Common myeloid progenitor, CD34-positive (primary cell): Measurements from ENCODE around the gene RGS21.

Experiments
- CTCF ChIA-PET: fragments of 350-600 bp; sonication (Branson Sonifier 250); formaldehyde crosslinking; loops from one replicate; lab custom pipeline; 2021; ENCODE audit warnings: antibody characterized with exemption; lab: Charles Lee
- POLR2A ChIA-PET: fragments of 350-600 bp; sonication (Branson Sonifier 250); formaldehyde crosslinking; loops from one replicate; lab custom pipeline; 2021; ENCODE audit warnings: antibody characterized with exemption; lab: Charles Lee
- DNase-seq, 3 donors: peaks; one replicate each; pipeline versions ENCODE4 v3.0.0 to v3.0.0-alpha.2; 2013
- H3K27ac ChIP-seq, 2 experiments: 1 replicate in 1 of 2; 2 replicates in 1 of 2; pipeline ENCODE4 v1.7.0; 2013; ENCODE audit warnings: inconsistent platforms in 2 of 2, low read length in 2 of 2, mild to moderate bottlenecking in 2 of 2, low read depth in 1 of 2, moderate library complexity in 1 of 2; ENCODE audit not compliant: severe bottlenecking in 2 of 2, insufficient read depth in 1 of 2, poor library complexity in 1 of 2
- H3K27me3 ChIP-seq, 5 experiments: replicated peaks in 2 of 5; 1 replicate in 3 of 5; 2 replicates in 2 of 5; pipeline versions ENCODE4 v1.6.1 to v1.7.0; 2013; ENCODE audit warnings: low read length in 4 of 5, mild to moderate bottlenecking in 2 of 5, moderate library complexity in 2 of 5, inconsistent platforms in 1 of 5; ENCODE audit not compliant: insufficient read depth in 5 of 5, control insufficient read depth in 4 of 5
- H3K36me3 ChIP-seq, 4 experiments: 1 replicate in 2 of 4; 2 replicates in 2 of 4; pipeline versions ENCODE4 v1.6.1 to v1.7.0; 2013; ENCODE audit warnings: low read length in 3 of 4, control low read depth in 1 of 4, mild to moderate bottlenecking in 1 of 4; ENCODE audit not compliant: control insufficient read depth in 4 of 4, insufficient read depth in 4 of 4
- H3K4me1 ChIP-seq, 4 experiments: 1 replicate in 3 of 4; 2 replicates in 1 of 4; pipeline versions ENCODE4 v1.6.1 to v1.7.1; 2013; ENCODE audit warnings: low read length in 3 of 4, mild to moderate bottlenecking in 3 of 4, control low read depth in 1 of 4, inconsistent platforms in 1 of 4, moderate library complexity in 1 of 4; ENCODE audit not compliant: control insufficient read depth in 4 of 4, insufficient read depth in 4 of 4; ENCODE audit errors: control extremely low read depth in 1 of 4
- H3K4me3 ChIP-seq, 7 experiments: 1 replicate in 4 of 7; 2 replicates in 3 of 7; pipeline versions ENCODE4 v1.5.1 to v1.7.0; 2013; ENCODE audit warnings: mild to moderate bottlenecking in 7 of 7, low read length in 6 of 7, moderate library complexity in 6 of 7, inconsistent platforms in 2 of 7, low read depth in 2 of 7, control low read depth in 1 of 7; ENCODE audit not compliant: insufficient read depth in 4 of 7, control insufficient read depth in 1 of 7; ENCODE audit errors: extremely low read depth in 1 of 7
- H3K9me3 ChIP-seq, 5 experiments: 1 replicate in 4 of 5; 2 replicates in 1 of 5; pipeline versions ENCODE4 v1.6.1 to v1.7.1; 2013; ENCODE audit warnings: low read length in 4 of 5, mild to moderate bottlenecking in 2 of 5, inconsistent platforms in 1 of 5, low read depth in 1 of 5, moderate library complexity in 1 of 5; ENCODE audit not compliant: control insufficient read depth in 4 of 5, insufficient read depth in 2 of 5; ENCODE audit errors: control extremely low read depth in 1 of 5
- WGBS: methylation state at CpG from one replicate; pipeline ENCODE4 v1.1.5; 2013; ENCODE audit not compliant: insufficient coverage; 5-methylcytosine and 5-hydroxymethylcytosine counted together

Gene RGS21

DNA sequence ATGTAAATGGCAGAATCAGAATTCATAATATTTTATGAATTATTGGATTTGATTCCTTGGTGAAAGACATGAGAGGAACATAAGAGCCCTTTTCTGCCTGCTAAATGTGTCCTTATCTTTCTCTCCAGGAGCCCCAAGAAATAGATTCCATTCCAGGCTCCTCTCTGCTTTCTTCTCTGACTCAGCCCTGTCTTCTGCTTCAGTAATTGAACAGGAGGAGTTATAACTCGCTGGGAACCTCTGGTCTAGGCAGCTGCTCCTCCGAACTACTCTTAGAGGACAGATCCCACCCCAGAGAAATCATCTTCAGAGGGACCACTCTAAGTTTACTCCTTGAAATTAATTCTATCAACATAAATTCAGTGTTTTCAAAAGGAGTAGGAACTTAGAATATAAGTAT lies 78.4 kb downstream of the RGS21 start:
- WGBS, result 80% methylated on average over 1 of the region's 2 CpGs
- no peak overlapping the region for H3K4me3 ChIP-seq
- no peak overlapping the region for H3K27ac ChIP-seq
- H3K36me3 ChIP-seq, result no peaks in the 10 kb centered on the region
- ChIA-PET CTCF (no interaction called here), POLR2A (no interaction called here)
- H3K9me3 ChIP-seq, result no peaks in the 10 kb centered on the region
- H3K4me1 ChIP-seq, result peaks cover 0 to 3% (median 1%) of the 10 kb centered on the region in 4 experiments
- H3K27me3 ChIP-seq, result no peaks in the 10 kb centered on the region
- DNase-seq, result no peak

- DNase-seq, result no peak
- Histone ChIP-seq H3K4me1 (peaks cover 0 to 3% (median 1%) of the 10 kb centered on the region in 4 experiments), H3K27me3 (no peaks in the 10 kb centered on the region), H3K36me3 (no peaks in the 10 kb centered on the region), H3K9me3 (no peaks in the 10 kb centered on the region), H3K27ac (no peak overlapping the region), H3K4me3 (no peak overlapping the region)
- ChIA-PET CTCF (no interaction called here), POLR2A (no interaction called here)
- WGBS, result 100% methylated on average over 2 of the region's 3 CpGs
Measured at GRCh38 chr1:192395895-192396294, 79.1 kb downstream of the RGS21 start.

GRCh38 chr1:192399161-192399560 lies 82.4 kb downstream of the RGS21 start:
- Histone ChIP-seq H3K27me3 (no peaks in the 10 kb centered on the region), H3K36me3 (no peaks in the 10 kb centered on the region), H3K27ac (no peak overlapping the region), H3K4me1 (peaks cover 0 to 2% (median 0%) of the 10 kb centered on the region in 4 experiments), H3K9me3 (no peaks in the 10 kb centered on the region), H3K4me3 (no peak overlapping the region)
- WGBS, result 100% methylated on average over 1 of the region's 4 CpGs
- ChIA-PET CTCF (no interaction called here), POLR2A (no interaction called here)
- no peak for DNase-seq

- WGBS, result no CpG with 5 or more reads among the region's 1 CpG
- Histone ChIP-seq H3K27me3 (no peaks in the 10 kb centered on the region), H3K4me1 (peaks cover 0 to 2% (median 0%) of the 10 kb centered on the region in 4 experiments), H3K27ac (no peak overlapping the region), H3K9me3 (no peaks in the 10 kb centered on the region), H3K36me3 (no peaks in the 10 kb centered on the region), H3K4me3 (peak overlapping the region in 3 of 7 experiments; percentile 14 to 54 (median 39))
- CTCF ChIA-PET, result no interaction called here
- POLR2A ChIA-PET, result no interaction called here
- DNase-seq, result no peak
Measured at GRCh38 chr1:192401825-192402224, 85.0 kb downstream of the RGS21 start.

- H3K27ac ChIP-seq, result no peak overlapping the region
- no peak for DNase-seq
- CTCF ChIA-PET, result no interaction called here
- peaks cover 0 to 2% (median 0%) of the 10 kb centered on the region in 4 experiments for H3K4me1 ChIP-seq
- no peaks in the 10 kb centered on the region for H3K36me3 ChIP-seq
- no peaks in the 10 kb centered on the region for H3K27me3 ChIP-seq
- H3K4me3 ChIP-seq, result no peak overlapping the region
- POLR2A ChIA-PET, result no interaction called here
- H3K9me3 ChIP-seq, result no peaks in the 10 kb centered on the region
Measured at GRCh38 chr1:192402571-192402970, 85.8 kb downstream of the RGS21 start.

DNA sequence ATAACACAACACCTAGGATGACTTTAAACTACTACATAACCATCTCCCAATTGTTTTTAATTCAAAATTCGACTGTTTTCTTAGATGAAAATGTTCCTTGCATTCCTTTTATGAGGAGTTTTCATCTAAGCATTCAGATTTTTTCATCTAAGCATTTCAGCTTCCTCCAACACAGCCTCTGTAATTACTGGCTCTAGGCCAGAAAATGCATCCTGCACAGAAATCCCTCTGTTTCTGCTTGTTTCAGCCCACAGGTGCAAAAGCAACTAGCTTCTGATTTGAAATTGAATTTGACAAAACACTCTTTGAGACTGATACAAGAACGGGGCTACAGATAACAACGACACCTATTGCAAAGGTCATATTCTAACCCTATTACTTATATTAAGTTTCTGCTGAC lies 90.4 kb downstream of the RGS21 start:
- ChIA-PET CTCF (no interaction called here), POLR2A (no interaction called here)
- 60% methylated on average over 1 of the region's 3 CpGs for WGBS
- Histone ChIP-seq H3K4me3 (no peak overlapping the region), H3K27ac (no peak overlapping the region), H3K27me3 (no peaks in the 10 kb centered on the region), H3K36me3 (no peaks in the 10 kb centered on the region), H3K4me1 (no peaks in the 10 kb centered on the region), H3K9me3 (no peaks in the 10 kb centered on the region)
- DNase-seq, result no peak
